NB4 (cell line): Measurements from ENCODE around the gene KRTAP23-1.

Experiments used
- CTCF ChIP-seq: IDR thresholded peaks from one replicate; pipeline ENCODE4 v1.5.1; 2012; ENCODE audit warnings: low read depth, low read length
- MYC ChIP-seq: IDR thresholded peaks from 2 replicates; pipeline ENCODE4 v1.6.1; 2011; ENCODE audit warnings: low read depth, low read length

DNA sequence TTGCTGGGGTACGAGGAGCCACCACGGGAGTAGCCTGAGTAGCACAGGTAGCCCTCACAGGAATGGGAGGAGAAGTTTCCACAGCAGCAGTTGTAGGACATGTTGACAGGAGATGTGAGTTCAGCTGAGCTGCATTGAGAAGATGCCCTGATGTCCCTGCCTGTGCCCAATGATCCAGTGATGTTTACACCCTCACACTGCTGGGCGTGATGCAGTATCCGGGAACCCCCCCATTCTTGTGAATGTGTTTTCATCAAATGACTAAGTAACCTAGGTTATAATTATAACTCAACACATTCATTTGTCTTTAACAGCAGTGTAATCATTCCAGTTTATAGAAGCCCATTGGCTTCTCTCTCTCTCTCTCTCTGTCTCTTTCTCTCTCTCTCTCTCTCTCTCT lies at the start of gene KRTAP23-1:
- TF ChIP-seq CTCF: no peak
- no peak for TF ChIP-seq MYC
